ENCODE measurements around the gene MUC2.
A peak's percentile ranks its signal among the peaks of the same experiment; 100 is the strongest.

Gene MUC2

GRCh38 chr11:1051356-1052132 lies 23.1 kb upstream of the MUC2 start:
- no peak for DNase-seq

GRCh38 chr11:1052133-1053011 lies 22.3 kb upstream of the MUC2 start:
- no peak for DNase-seq

- DNase-seq, result no peak
These were observed 21.4 kb upstream of the MUC2 start for GRCh38 chr11:1053121-1053901.

GRCh38 chr11:1054143-1055108 lies 20.2 kb upstream of the MUC2 start:
- DNase-seq, result peak in 1 of 14 donors; percentile 60

- no peak for DNase-seq
These were observed 19.5 kb upstream of the MUC2 start for GRCh38 chr11:1055109-1055703.

GRCh38 chr11:1055990-1056771 lies 18.5 kb upstream of the MUC2 start:
- no peak for DNase-seq

GRCh38 chr11:1057806-1058205 lies 16.9 kb upstream of the MUC2 start:
- DNase-seq, result no peak

- no peak for DNase-seq
These were observed 14.9 kb upstream of the MUC2 start for GRCh38 chr11:1059759-1060158.

- DNase-seq, result no peak
These were observed 14.3 kb upstream of the MUC2 start for GRCh38 chr11:1060410-1060809.

GRCh38 chr11:1060852-1061616 lies 13.6 kb upstream of the MUC2 start:
- no peak for DNase-seq

- DNase-seq, result no peak
These were observed 12.4 kb upstream of the MUC2 start for GRCh38 chr11:1062075-1062820.

- DNase-seq, result no peak
These were observed 10.5 kb upstream of the MUC2 start for GRCh38 chr11:1064167-1064566.

GRCh38 chr11:1067812-1068496 lies 6.7 kb upstream of the MUC2 start:
- DNase-seq, result no peak

GRCh38 chr11:1069740-1070139 lies 4.9 kb upstream of the MUC2 start:
- no peak for DNase-seq

- DNase-seq, result no peak
These were observed 3.8 kb upstream of the MUC2 start for GRCh38 chr11:1070594-1071462.

GRCh38 chr11:1071571-1072115 lies 3.0 kb upstream of the MUC2 start:
- no peak for DNase-seq

Measured in C1 segment of cervical spinal cord (tissue), 14 donors.